ENCODE data around the gene ILK.

ILK gene

GRCh38 chr11:6658647-6659046 lies 55.1 kb downstream of the ILK start:
- no peak for DNase-seq
